IMR-90 (cell line): ENCODE measurements around the gene ASTN2. TPM values are rescaled to one million over a fixed set of nuclear protein-coding genes. Genes with fewer than 3 reads are reported as not detected.

Experiments
- ATAC-seq: fragments of 200-7000 bp; cut with Tn5 transposase; 2 replicates; pipeline ENCODE4 v1.9.1; 2020; ENCODE audit warnings: low read depth, mild to moderate bottlenecking, moderate library complexity
- BruUV-seq: library from RNA; stranded (reverse); fragments of 400-500 nt; replicated peaks from 2 replicates; lab custom pipeline; 2021; lab: Mats Ljungman, UMichigan
- CTCF ChIA-PET: fragments of 300-600 bp; formaldehyde crosslinking; extraction: SDS; loops from one replicate; lab custom pipeline; 2021; ENCODE audit warnings: antibody characterized with exemption; lab: Yijun Ruan, JAX
- POLR2A ChIA-PET: fragments of 300-600 bp; sonication (Branson Sonifier 250); formaldehyde crosslinking; loops from one replicate; lab custom pipeline; 2022; ENCODE audit warnings: antibody characterized with exemption; ENCODE audit not compliant: unreplicated experiment; lab: Charles Lee
- DNase-seq: peaks from one replicate; pipeline ENCODE4 v3.0.0; 2013
- H2AFZ ChIP-seq: replicated peaks from 2 replicates; pipeline ENCODE3; 2013; ENCODE audit warnings: low read length, mild to moderate bottlenecking; ENCODE audit not compliant: poor library complexity
- H2AK5ac ChIP-seq: 2 replicates; pipeline ENCODE4 v1.6.1; 2013; ENCODE audit warnings: low read depth, low read length, inconsistent platforms
- H2AK9ac ChIP-seq: replicated peaks from 2 replicates; pipeline ENCODE3; 2013; ENCODE audit warnings: mild to moderate bottlenecking, low read depth, low read length, moderate library complexity; ENCODE audit not compliant: poor library complexity
- H2BK120ac ChIP-seq: 2 replicates; pipeline ENCODE4 v1.6.1; 2013; ENCODE audit warnings: low read depth, low read length, inconsistent platforms
- H2BK15ac ChIP-seq: 3 replicates; pipeline ENCODE4 v1.6.1; 2013; ENCODE audit warnings: low read depth, low read length, inconsistent platforms
- H2BK20ac ChIP-seq: 2 replicates; pipeline ENCODE4 v1.6.1; 2013; ENCODE audit warnings: low read depth, mild to moderate bottlenecking, inconsistent platforms, low read length, moderate library complexity
- H2BK5ac ChIP-seq: 2 replicates; pipeline ENCODE4 v1.6.1; 2013; ENCODE audit warnings: mild to moderate bottlenecking, low read depth, low read length, inconsistent platforms; ENCODE audit not compliant: poor library complexity, severe bottlenecking
- H3K14ac ChIP-seq: replicated peaks from 2 replicates; pipeline ENCODE4 v1.6.1; 2013; ENCODE audit warnings: low read depth, low read length, inconsistent platforms
- H3K18ac ChIP-seq: 2 replicates; pipeline ENCODE4 v1.6.1; 2013; ENCODE audit warnings: low read depth, low read length, control low read depth
- H3K23ac ChIP-seq: 2 replicates; pipeline ENCODE4 v1.6.1; 2013; ENCODE audit warnings: low read depth, low read length, inconsistent platforms
- H3K27ac ChIP-seq: 2 replicates; pipeline ENCODE4 v1.5.1; 2013; ENCODE audit warnings: mild to moderate bottlenecking, control low read depth, low read length; ENCODE audit not compliant: insufficient read depth
- H3K27me3 ChIP-seq: 2 replicates; pipeline ENCODE4 v1.6.1; 2013; ENCODE audit warnings: low read length; ENCODE audit not compliant: control insufficient read depth, insufficient read depth
- H3K36me3 ChIP-seq: 2 replicates; pipeline ENCODE4 v1.6.1; 2013; ENCODE audit warnings: low read length, mixed read lengths; ENCODE audit not compliant: control insufficient read depth, insufficient read depth
- H3K4ac ChIP-seq: 2 replicates; pipeline ENCODE4 v1.6.1; 2013; ENCODE audit warnings: low read depth, low read length, inconsistent platforms
- H3K4me1 ChIP-seq: 2 replicates; pipeline ENCODE4 v1.6.1; 2013; ENCODE audit warnings: low read length, mixed read lengths; ENCODE audit not compliant: control insufficient read depth, insufficient read depth
- H3K4me2 ChIP-seq: 2 replicates; pipeline ENCODE4 v1.6.1; 2013; ENCODE audit warnings: low read depth, mild to moderate bottlenecking, control low read depth, low read length, moderate library complexity
- H3K4me3 ChIP-seq: 2 replicates; pipeline ENCODE4 v1.5.1; 2013; ENCODE audit warnings: low read depth, mild to moderate bottlenecking, control low read depth, low read length, moderate library complexity; ENCODE audit not compliant: insufficient read depth
- H3K56ac ChIP-seq: 2 replicates; pipeline ENCODE4 v1.6.1; 2013; ENCODE audit warnings: low read length, inconsistent platforms; ENCODE audit not compliant: insufficient read depth; ENCODE audit errors: extremely low read depth
- H3K79me1 ChIP-seq, 2 experiments: 2 replicates each; pipeline ENCODE4 v1.6.1; 2013; ENCODE audit warnings: low read length in 2 of 2, inconsistent platforms in 1 of 2, low read depth in 1 of 2
- H3K9ac ChIP-seq: 2 replicates; pipeline ENCODE4 v1.6.1; 2013; ENCODE audit warnings: low read depth, low read length, control low read depth
- H3K9me1 ChIP-seq: 2 replicates; pipeline ENCODE4 v1.6.1; 2013; ENCODE audit warnings: low read length, inconsistent platforms; ENCODE audit not compliant: insufficient read depth
- H3K9me3 ChIP-seq: 2 replicates; pipeline ENCODE4 v1.6.1; 2013; ENCODE audit warnings: low read length; ENCODE audit not compliant: control insufficient read depth, insufficient read depth
- H4K20me1 ChIP-seq: 2 replicates; pipeline ENCODE4 v1.6.1; 2013; ENCODE audit warnings: low read length, inconsistent platforms; ENCODE audit not compliant: insufficient read depth
- H4K5ac ChIP-seq: 2 replicates; pipeline ENCODE4 v1.6.1; 2013; ENCODE audit warnings: mild to moderate bottlenecking, low read depth, low read length, control low read depth
- H4K8ac ChIP-seq, 2 experiments: 2 replicates each; pipeline ENCODE4 v1.6.1; 2013; ENCODE audit warnings: low read depth in 2 of 2, low read length in 2 of 2, control low read depth in 1 of 2, inconsistent platforms in 1 of 2
- H4K91ac ChIP-seq: 2 replicates; pipeline ENCODE4 v1.6.1; 2013; ENCODE audit warnings: low read depth, low read length, inconsistent platforms; ENCODE audit not compliant: insufficient read depth
- CTCF ChIP-seq: conservative IDR thresholded peaks from 2 replicates; pipeline ENCODE4 v1.5.1; 2012; ENCODE audit warnings: mild to moderate bottlenecking, low read depth, low read length, improper control_type of control experiment
- MAFK ChIP-seq: IDR thresholded peaks from 2 replicates; pipeline ENCODE4 v1.6.1; 2012; ENCODE audit warnings: low read depth, low read length, improper control_type of control experiment
- MAZ ChIP-seq: IDR thresholded peaks from 2 replicates; pipeline ENCODE4 v1.6.1; 2012; ENCODE audit warnings: low read depth, mild to moderate bottlenecking, low read length, improper control_type of control experiment, moderate library complexity, borderline replicate concordance
- MXI1 ChIP-seq: IDR thresholded peaks from 2 replicates; pipeline ENCODE4 v1.6.1; 2012; ENCODE audit warnings: low read depth, mild to moderate bottlenecking, low read length, moderate library complexity, borderline replicate concordance
- NFE2L2 ChIP-seq: fragments of 150-350 bp; IDR thresholded peaks from 2 replicates; pipeline ENCODE4 v1.6.1; 2016; ENCODE audit warnings: low read depth, mild to moderate bottlenecking, low read length
- POLR2A ChIP-seq: IDR thresholded peaks from 2 replicates; pipeline ENCODE4 v1.6.1; 2012; ENCODE audit warnings: mild to moderate bottlenecking, low read depth, low read length
- SMC3 ChIP-seq: fragments of 150-350 bp; IDR thresholded peaks from 2 replicates; pipeline ENCODE4 v1.6.1; 2016; ENCODE audit warnings: low read depth, mild to moderate bottlenecking, antibody characterized with exemption, low read length, moderate library complexity
- USF2 ChIP-seq: fragments of 150-350 bp; IDR thresholded peaks from 2 replicates; pipeline ENCODE4 v1.6.1; 2017; ENCODE audit warnings: mild to moderate bottlenecking, antibody characterized with exemption, low read length, low read depth
- WGBS, 2 experiments: methylation state at CpG; one replicate each; pipeline versions ENCODE4 v1.1.5 to v1.1.7; 2013; ENCODE audit warnings: missing lambda C conversion rate in 2 of 2; ENCODE audit not compliant: insufficient read length in 1 of 2; ENCODE audit errors: extremely low coverage in 2 of 2; 5-methylcytosine and 5-hydroxymethylcytosine counted together
- dilution Hi-C: fragments of 300-500 bp; cut with HindIII; formaldehyde crosslinking; loops from one replicate; pipeline ENCODE4 v1.14.3; 2018; ENCODE audit warnings: low sequenced_read_pairs; ENCODE audit not compliant: unreplicated experiment
- in situ Hi-C: fragments of 300-500 bp; cut with MboI; formaldehyde crosslinking; loops from 3 replicates; pipeline ENCODE4 v1.14.3; 2019; ENCODE audit warnings: low sequenced_read_pairs, inconsistent platforms, mixed read lengths
- intact Hi-C: fragments of 100-400 bp; cut with micrococcal nuclease; formaldehyde crosslinking; loops from 2 replicates; pipeline ENCODE4 v1.10.0; 2022
- polyA plus RNA-seq, 3 experiments: library from polyadenylated mRNA; depleted of rRNA; stranded (reverse); fragments of >200 nt; gene quantifications; 2 replicates each; pipeline ENCODE4 v1.2.3, GENCODE V29; 2012; ENCODE audit warnings: low replicate concordance in 1 of 3
- total RNA-seq: library from RNA; depleted of rRNA; stranded (reverse); fragments of >200 nt; gene quantifications from 2 replicates; pipeline ENCODE4 v1.2.3, GENCODE V29; 2012
- TF ChIP-seq, protein P1 (sequence below): fragments of 150-350 bp; IDR thresholded peaks from 2 replicates; pipeline ENCODE4 v1.6.1; 2016; ENCODE audit warnings: low read depth, mild to moderate bottlenecking, low read length, moderate library complexity, borderline replicate concordance

ASTN2 gene
- total and polyA plus RNA-seq, 2 of the 4 experiments (the other 2 are of a cell fraction): 3.8 to 6.8 TPM

DNA sequence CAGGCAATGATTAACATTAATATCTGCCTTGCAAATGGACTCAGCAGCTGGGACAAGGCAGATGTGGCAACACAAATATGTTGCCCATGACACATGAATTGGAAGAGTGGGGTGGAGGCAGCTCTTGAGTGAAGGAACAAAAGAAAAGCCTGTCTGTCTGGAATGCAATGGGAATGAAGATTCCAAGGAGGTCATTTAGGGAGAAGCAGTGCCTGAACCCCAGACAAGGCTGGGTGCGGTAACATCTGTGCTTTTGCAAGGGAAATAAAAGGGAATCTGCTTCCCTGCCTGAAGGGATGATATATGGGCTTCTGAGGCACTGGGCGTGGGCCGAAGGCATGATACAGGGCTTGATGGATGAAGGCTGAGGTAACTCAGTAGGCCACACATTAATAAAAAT, 821.9 kb downstream of the ASTN2 start:
- Histone ChIP-seq H3K4ac (no peak overlapping the region), H4K5ac (no peak overlapping the region), H4K20me1 (no peaks in the 10 kb centered on the region), H3K27ac (no peak overlapping the region), H3K18ac (no peak overlapping the region), H2BK120ac (no peak overlapping the region), H2BK20ac (no peak overlapping the region), H3K36me3 (no peaks in the 10 kb centered on the region), H3K79me1 (no peaks in the 10 kb centered on the region), H4K91ac (no peak overlapping the region), H3K27me3 (no peaks in the 10 kb centered on the region), H3K9ac (no peak overlapping the region), H3K9me1 (0 out of 2 replicates have a peak, but pooled peaks cover 3% of the 10 kb centered on the region), H2AK5ac (no peak overlapping the region), H2AK9ac (no peak overlapping the region), H3K4me2 (no peak overlapping the region), H3K4me1 (peaks cover 2% of the 10 kb centered on the region; the same call in 1 of the 2 replicates), H2BK5ac (no peak overlapping the region), H3K23ac (no peak overlapping the region), H4K8ac (no peak overlapping the region), H2BK15ac (no peak overlapping the region), H3K14ac (no peak overlapping the region), H3K56ac (no peak overlapping the region), H3K9me3 (no peaks in the 10 kb centered on the region), H2AFZ (no peak overlapping the region), H3K4me3 (no peak overlapping the region)
- no peak for ATAC-seq
- dilution Hi-C loops (no loop called here), intact Hi-C loops (no loop called here), in situ Hi-C loops (no loop called here)
- no TSS peak for BruUV-seq
- no peak for DNase-seq
- POLR2A ChIA-PET: no interaction called here
- WGBS, 2 experiments: no CpG with 5 or more reads among the region's 3 CpGs
- TF ChIP-seq MAZ (no peak), USF2 (no peak), POLR2A (no peak), SMC3 (no peak), NFE2L2 (no peak), CTCF (no peak), MXI1 (no peak), MAFK (no peak)
- TF ChIP-seq, protein P1, sequence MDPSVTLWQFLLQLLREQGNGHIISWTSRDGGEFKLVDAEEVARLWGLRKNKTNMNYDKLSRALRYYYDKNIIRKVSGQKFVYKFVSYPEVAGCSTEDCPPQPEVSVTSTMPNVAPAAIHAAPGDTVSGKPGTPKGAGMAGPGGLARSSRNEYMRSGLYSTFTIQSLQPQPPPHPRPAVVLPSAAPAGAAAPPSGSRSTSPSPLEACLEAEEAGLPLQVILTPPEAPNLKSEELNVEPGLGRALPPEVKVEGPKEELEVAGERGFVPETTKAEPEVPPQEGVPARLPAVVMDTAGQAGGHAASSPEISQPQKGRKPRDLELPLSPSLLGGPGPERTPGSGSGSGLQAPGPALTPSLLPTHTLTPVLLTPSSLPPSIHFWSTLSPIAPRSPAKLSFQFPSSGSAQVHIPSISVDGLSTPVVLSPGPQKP: no peak
- CTCF ChIA-PET: no interaction called here
